Keratinocyte (primary cell): Measurements from ENCODE around the gene UNC5A.

Source experiments
- CTCF ChIP-seq, 3 experiments: IDR thresholded peaks in 1 of 3; conservative IDR thresholded peaks in 1 of 3; optimal IDR thresholded peaks in 1 of 3; 2 replicates in 2 of 3; 3 replicates in 1 of 3; pipeline versions ENCODE3 to v1.5.1; 2011; ENCODE audit warnings: low read length in 3 of 3, mild to moderate bottlenecking in 3 of 3, moderate library complexity in 2 of 3, control low read depth in 1 of 3, inconsistent platforms in 1 of 3; ENCODE audit not compliant: insufficient read depth in 2 of 3; ENCODE audit errors: extremely low read depth in 1 of 3
- EZH2 ChIP-seq: IDR thresholded peaks from one replicate; pipeline ENCODE4 v1.6.1; 2012; ENCODE audit warnings: inconsistent platforms, mild to moderate bottlenecking, low read length, moderate library complexity

- TF ChIP-seq CTCF (optimal IDR thresholded peaks at IDR 0.05 in 1 of 3, IDR thresholded peaks at IDR 0.05 in 1 of 3, conservative IDR thresholded peaks at IDR 0.05 in 1 of 3; ENCODE audit: extremely low read depth in 1 of 3, insufficient read depth in 2 of 3, low read length in 3 of 3) (no peak), EZH2 (no peak)
Measured at GRCh38 chr5:176891331-176891958, 81.1 kb downstream of the UNC5A start.
